Activated T-helper 2 cell treated with anti-CD3 and anti-CD28 coated beads, Interferon-gamma antibody, Interleukin-2, Interleukin-4, amounts not matched to agents 10 μg/mL and 5 μg/mL and 100 μg/mL, durations not matched to agents 14 hours and 24 hours and 36 hours (primary cell): ENCODE results near the gene MLYCD. TPM values are rescaled to one million over a fixed set of nuclear protein-coding genes. Genes with fewer than 3 reads are reported as not detected.

Source experiments
- DNase-seq: peaks from one replicate; pipeline ENCODE4 v3.0.0; 2021; ENCODE audit warnings: low spot score
- H3K27ac Mint-ChIP-seq: one replicate; pipeline ENCODE4 v1.8.0; 2021; ENCODE audit warnings: mixed read lengths
- H3K27me3 Mint-ChIP-seq: one replicate; pipeline ENCODE4 v1.8.0; 2021; ENCODE audit warnings: low read depth, mixed read lengths
- H3K36me3 Mint-ChIP-seq: one replicate; pipeline ENCODE4 v1.8.0; 2021; ENCODE audit warnings: low read depth, mixed read lengths
- H3K4me1 Mint-ChIP-seq: one replicate; pipeline ENCODE4 v1.8.0; 2021; ENCODE audit warnings: low read depth, mixed read lengths
- H3K4me3 Mint-ChIP-seq: one replicate; pipeline ENCODE4 v1.8.0; 2021; ENCODE audit warnings: low read depth, mild to moderate bottlenecking, moderate library complexity, mixed read lengths
- H3K9me3 Mint-ChIP-seq: one replicate; pipeline ENCODE4 v1.8.0; 2021; ENCODE audit warnings: mixed read lengths
- intact Hi-C: fragments of 100-400 bp; cut with micrococcal nuclease; formaldehyde crosslinking; loops from one replicate; pipeline ENCODE4 v1.15.1; 2023
- total RNA-seq: library from RNA; stranded (reverse); gene quantifications from 2 replicates; pipeline ENCODE4 v1.2.3, GENCODE V29; 2022

Gene MLYCD
- total RNA-seq, 1 donor from 2014 or later = 6.1 TPM

DNA sequence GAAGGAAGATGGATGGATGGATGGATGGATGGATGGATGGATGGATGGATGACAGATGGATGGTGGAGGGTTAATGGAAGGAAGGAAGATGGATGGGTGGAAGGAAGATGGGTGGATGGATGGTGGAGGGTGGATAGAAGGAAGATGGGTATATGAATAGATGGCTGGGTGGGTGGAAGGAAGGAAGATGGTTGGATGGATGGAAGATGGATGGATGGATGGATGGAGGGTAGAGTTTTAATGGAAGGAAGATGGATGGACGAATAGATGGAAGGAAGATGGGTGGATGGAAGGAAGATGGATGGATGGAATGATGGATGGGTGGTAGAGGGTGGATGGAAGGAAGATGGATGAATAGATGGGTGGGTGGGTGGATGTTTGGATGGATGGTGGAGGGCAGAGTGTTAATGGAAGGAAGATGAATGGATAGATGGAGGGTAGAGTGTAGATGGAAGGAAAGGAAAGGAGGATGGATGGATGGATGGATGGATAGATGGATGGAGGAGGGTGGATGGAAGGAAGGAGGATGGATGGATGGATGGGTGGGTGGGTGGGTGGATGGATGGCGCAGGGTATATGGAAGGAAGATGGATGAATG, 22.1 kb downstream of the MLYCD start:
- H3K9me3 Mint-ChIP-seq = peaks cover 2% of the 10 kb centered on the region
- H3K27me3 Mint-ChIP-seq = no peaks in the 10 kb centered on the region
- H3K4me3 Mint-ChIP-seq = no peak overlapping the region
- H3K36me3 Mint-ChIP-seq = peaks cover 40% of the 10 kb centered on the region
- intact Hi-C loops = no loop called here
- no peak overlapping the region for H3K27ac Mint-ChIP-seq
- DNase-seq = no peak
- no peaks in the 10 kb centered on the region for H3K4me1 Mint-ChIP-seq

DNA sequence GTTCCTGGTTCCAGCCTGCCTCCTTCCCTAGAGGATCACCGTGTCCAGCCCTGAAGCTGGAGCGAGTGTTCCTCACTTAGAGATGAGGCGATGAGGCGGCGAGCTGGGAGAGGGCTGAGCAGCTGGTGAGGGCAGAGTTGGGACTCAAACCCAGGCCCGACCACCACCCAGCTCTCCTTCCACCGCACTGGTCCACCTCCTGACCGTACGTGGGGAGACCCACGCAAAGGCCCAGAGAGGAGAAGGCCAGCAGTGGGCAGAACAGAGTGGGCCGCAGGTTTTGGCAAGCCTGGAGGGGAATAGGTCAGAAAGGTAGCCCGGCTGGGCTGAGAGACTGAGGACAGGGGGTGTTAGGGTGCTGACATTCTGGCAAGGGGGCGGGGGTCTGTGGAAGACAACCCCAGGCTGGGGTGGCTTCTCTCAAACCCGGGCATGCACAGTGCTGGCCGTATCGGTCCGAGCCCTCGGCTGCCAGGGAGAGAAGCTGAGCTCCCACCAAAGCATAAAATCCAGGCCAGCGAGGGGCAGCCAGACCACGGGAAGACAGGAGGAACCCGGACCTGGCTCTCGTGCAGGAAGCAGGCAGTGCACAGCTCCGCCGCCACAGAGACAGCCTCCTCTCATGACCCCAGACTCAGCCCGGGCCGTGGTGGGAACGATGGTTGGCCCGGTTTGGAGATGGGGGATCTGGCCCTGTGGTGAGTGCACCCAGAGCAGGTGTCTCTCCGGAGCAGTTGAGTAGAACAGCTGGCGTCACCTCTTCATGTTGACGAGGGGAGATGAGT, 24.9 kb downstream of the MLYCD start:
- no peaks in the 10 kb centered on the region for H3K27me3 Mint-ChIP-seq
- no peaks in the 10 kb centered on the region for H3K9me3 Mint-ChIP-seq
- intact Hi-C loops = no loop called here
- no peak overlapping the region for H3K4me3 Mint-ChIP-seq
- DNase-seq = no peak
- H3K27ac Mint-ChIP-seq = no peak overlapping the region
- peaks cover 18% of the 10 kb centered on the region for H3K36me3 Mint-ChIP-seq
- no peaks in the 10 kb centered on the region for H3K4me1 Mint-ChIP-seq

DNA sequence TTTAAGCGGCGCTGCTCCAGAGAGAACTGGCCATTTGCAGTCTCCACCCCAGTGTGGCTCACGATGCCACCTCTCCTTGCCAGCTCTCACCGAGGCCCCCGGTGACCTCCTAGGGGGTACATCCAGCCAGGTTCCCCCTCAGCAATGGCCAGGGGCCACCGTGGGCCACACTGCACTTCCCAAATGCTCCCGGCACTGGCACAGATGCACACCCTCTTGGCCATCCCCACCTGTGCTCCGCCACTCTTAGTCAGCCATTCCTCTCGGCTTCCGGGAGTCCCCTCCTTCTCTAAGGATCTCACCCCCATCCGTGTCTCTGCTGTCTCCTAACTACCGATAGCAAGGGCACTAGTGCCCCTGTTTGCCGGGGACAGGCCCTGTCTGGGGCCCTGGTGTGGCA, 25.8 kb downstream of the MLYCD start:
- H3K4me3 Mint-ChIP-seq = no peak overlapping the region
- no peaks in the 10 kb centered on the region for H3K27me3 Mint-ChIP-seq
- no peaks in the 10 kb centered on the region for H3K4me1 Mint-ChIP-seq
- H3K36me3 Mint-ChIP-seq = peaks cover 9% of the 10 kb centered on the region
- intact Hi-C loops = no loop called here
- H3K27ac Mint-ChIP-seq = no peak overlapping the region
- H3K9me3 Mint-ChIP-seq = no peaks in the 10 kb centered on the region
- DNase-seq = no peak

DNA sequence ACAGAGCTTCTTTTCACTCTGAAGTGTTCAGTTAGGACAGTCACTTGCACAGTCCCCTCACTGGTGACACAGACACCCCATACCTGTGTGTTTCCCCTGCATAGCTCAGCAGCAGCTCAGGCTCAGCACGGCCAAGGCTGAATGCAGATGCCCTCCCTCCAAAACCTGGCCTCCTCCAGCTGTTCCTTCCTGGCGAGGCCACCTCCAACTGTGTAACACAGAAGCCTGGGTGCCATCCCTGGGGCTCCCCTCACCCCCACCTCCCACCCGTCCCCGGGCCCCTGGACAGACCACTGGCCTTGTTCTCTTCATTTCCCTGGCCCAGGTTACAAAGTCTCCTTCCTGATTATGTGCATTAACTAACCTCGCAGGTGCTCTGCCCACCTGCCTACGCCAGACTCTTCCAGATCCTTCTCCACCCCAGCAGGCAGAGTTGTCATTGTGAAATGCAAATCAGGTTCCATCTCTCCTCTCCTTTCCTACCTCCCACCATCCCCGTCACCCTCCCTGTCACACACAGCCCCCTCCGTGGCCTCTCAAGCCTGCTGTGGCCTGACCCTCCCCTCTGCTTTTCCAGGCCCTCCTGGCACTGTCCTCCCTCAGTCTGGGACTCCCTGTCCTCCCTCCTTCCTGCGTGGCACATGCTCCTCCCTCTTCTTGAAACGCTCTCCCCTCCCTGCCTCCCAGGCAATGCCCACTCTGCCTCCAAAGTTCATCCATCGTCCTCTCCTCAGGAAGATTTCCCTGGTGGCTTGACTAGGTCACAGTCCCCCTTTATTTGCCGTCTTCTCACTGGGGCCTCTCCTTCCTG, 26.4 kb downstream of the MLYCD start:
- Mint-ChIP-seq H3K27ac (no peak overlapping the region), H3K36me3 (peaks cover 3% of the 10 kb centered on the region), H3K4me3 (no peak overlapping the region), H3K27me3 (no peaks in the 10 kb centered on the region), H3K9me3 (no peaks in the 10 kb centered on the region), H3K4me1 (no peaks in the 10 kb centered on the region)
- no peak for DNase-seq
- intact Hi-C loops = no loop called here

DNA sequence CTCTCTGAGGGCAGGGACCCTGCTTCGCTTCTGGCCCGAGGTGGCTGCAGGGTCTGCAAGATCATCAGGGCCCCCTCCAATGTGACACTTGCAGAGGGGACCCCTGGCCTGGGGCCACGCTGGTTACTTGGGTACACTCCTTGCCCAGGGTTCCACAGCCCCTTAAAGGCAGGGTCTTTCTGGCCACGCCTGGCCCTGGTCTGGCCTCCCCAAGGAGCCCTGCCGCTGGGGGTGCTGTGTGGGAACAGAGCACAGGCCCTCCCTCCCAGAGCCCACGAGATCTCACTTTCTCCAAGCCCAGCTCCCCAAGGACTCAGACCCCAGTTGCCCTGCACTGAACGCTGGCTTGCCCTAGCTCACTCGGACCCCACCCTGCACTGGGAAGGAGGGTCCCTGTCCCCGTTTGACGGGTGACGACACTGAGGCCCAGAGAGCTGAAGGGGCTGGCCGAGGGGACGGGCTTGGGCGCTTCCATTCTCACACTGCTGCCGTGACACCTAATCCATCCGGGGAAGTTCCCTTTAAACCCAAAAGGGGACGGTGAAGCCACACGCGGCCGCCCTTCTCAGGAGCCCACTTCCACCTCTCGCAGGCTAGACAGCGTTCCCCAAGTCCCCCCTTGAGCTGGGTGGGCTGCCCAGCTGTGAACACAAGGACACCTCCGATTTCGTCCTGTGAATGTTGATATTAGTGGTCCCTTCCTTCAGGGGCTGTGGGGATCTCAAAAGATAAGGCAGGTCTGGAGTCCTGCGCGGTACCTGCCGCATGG, 27.2 kb downstream of the MLYCD start:
- H3K27ac Mint-ChIP-seq = no peak overlapping the region
- no peaks in the 10 kb centered on the region for H3K36me3 Mint-ChIP-seq
- no peaks in the 10 kb centered on the region for H3K4me1 Mint-ChIP-seq
- no peaks in the 10 kb centered on the region for H3K9me3 Mint-ChIP-seq
- no peaks in the 10 kb centered on the region for H3K27me3 Mint-ChIP-seq
- H3K4me3 Mint-ChIP-seq = no peak overlapping the region
- DNase-seq = no peak
- intact Hi-C loops = no loop called here

DNA sequence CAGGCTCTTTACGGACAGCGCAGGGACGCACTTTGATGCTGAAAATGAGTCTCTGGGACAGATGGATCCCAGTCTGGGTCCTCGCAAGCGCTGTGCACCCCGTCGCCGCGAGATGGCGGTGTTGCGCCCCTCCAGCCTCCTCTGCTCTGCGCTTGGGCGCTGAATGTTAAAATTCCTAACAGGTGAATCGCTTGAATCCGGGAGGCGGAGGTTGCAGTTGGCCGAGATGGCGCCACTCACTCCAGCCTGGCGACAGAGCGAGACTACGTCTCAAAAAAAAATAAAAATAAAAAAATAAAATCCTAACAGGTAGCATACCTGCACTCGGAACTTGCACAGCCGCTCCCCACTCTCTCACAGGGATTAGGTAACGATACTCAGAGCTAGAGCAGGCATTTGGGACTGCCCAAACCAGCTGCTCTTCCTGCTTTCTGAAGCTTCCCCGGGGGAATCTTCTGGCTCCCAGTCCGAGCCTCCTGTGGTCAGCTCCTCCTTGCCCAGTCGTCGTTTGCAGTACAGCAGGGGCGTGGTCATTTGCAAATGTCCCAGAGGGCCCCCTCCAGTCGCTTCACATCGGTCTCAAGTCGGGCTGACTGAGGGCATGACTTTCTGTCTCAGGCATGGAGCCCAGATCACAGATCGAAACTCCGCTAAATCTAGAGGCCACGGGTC, 27.9 kb downstream of the MLYCD start:
- H3K9me3 Mint-ChIP-seq = no peaks in the 10 kb centered on the region
- no peaks in the 10 kb centered on the region for H3K27me3 Mint-ChIP-seq
- H3K36me3 Mint-ChIP-seq = no peaks in the 10 kb centered on the region
- H3K4me3 Mint-ChIP-seq = no peak overlapping the region
- intact Hi-C loops = no loop called here
- no peak overlapping the region for H3K27ac Mint-ChIP-seq
- no peaks in the 10 kb centered on the region for H3K4me1 Mint-ChIP-seq
- DNase-seq = peak; percentile 41

DNA sequence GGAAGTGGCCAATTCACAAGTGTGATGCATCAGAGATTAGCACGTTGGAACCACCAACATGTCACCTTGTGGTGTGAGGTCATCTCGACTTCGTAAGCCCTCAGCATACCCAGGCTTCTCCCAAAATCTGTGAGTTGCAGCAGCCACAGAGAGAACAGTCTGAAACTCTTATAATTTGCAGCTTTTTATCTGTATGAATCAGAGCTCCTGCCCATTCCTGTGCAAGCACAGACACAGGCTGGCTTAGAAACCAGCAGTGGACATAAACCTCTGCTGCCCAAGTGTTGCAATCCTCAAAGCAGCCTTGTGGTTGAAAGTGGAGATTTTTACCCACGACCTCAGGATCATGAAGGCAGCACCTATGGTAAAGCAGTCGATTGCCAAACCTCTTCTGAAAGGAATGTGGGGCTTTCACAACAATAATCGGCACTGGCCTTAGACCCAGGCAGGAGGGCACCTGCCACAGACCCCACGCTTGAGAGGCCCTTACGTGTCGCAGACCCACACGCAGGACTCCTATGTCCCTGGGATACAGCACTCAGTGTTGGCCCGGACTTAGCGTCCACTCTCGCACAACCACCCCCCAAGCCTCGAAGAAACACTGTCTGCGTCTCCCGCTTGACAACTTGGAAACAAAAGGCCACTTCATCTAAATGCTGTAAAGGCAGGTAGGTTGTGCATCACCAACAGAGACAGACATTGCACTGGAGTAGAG, 29.6 kb downstream of the MLYCD start:
- DNase-seq = no peak
- Mint-ChIP-seq H3K27me3 (no peaks in the 10 kb centered on the region), H3K4me3 (no peak overlapping the region), H3K9me3 (no peaks in the 10 kb centered on the region), H3K27ac (no peak overlapping the region), H3K4me1 (no peaks in the 10 kb centered on the region), H3K36me3 (no peaks in the 10 kb centered on the region)
- intact Hi-C loops = no loop called here

DNA sequence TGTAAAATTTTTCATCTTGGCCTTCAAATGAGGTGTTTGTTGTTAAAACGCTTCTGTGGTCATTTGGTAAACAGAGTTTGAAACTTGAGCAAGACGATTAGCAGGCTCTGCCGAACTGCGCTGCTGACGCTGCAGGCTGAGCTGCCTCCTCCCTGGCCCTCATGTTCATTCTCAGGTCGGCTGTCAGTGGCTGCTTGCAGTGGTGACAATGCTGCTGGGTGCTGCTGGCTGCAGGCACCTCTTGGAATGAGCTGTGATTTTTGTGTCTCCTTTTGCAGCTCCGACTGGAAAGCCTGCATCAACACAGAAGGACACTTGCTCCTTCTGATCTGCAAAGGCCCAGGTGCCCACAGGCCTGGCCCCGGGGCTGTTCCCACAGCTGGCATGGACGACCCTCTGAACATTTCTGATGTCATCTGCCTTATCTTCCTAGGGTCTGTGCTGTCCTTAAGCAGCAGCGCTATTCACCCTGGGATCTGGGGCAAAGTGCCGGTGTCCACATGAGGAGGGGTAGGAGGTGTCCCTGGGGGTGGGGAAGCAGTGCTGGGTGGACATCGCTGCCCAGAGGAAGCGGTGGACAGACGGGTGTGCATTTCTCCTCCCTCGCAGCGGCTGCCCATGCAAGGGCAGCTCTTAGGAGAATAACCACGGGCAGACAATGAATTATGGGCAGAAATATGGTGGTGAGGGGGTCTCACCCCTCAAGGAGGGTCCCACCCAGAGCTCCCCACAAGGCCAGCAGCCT, 31.1 kb downstream of the MLYCD start:
- Mint-ChIP-seq H3K27me3 (no peaks in the 10 kb centered on the region), H3K9me3 (no peaks in the 10 kb centered on the region), H3K36me3 (no peaks in the 10 kb centered on the region), H3K27ac (no peak overlapping the region), H3K4me1 (no peaks in the 10 kb centered on the region), H3K4me3 (no peak overlapping the region)
- intact Hi-C loops = no loop called here
- DNase-seq = no peak

DNA sequence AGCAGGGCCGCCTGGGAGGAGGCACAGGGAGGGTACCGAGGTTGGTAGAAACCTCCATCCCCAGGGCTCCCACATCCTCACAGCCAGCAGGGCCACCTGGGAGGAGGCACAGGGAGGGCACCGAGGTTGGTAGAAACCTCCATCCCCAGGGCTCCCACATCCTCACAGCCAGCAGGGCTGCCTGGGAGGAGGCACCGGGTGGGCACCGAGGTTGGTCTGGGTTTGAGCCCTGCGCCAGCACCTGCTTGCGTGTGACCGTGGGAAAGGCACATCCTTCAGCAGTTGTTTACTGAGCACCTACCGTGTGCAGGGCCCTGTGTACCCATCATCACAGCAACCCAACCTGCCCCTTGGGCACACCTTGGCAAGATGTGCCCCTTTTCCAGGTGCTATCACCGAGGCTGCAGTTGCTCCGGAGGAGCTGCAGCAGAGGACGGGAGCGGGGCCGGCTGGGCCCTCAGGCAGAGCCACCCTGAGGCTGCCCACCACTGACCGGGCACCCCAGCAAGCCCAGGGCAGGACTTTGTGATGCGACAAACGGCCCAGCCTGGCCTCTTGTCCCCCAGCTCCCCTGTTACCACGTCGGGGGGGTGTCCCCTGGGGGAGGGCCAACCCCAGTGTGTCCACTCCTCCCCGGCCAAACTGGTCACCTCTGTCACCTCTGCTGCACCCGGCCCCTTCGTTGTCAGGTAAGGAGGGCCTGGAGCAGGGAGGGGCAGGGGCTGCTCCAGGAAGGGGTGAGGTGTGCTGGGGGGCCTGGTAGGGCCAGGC, 32.0 kb downstream of the MLYCD start:
- Mint-ChIP-seq H3K9me3 (no peaks in the 10 kb centered on the region), H3K27ac (no peak overlapping the region), H3K4me1 (no peaks in the 10 kb centered on the region), H3K36me3 (no peaks in the 10 kb centered on the region), H3K4me3 (no peak overlapping the region), H3K27me3 (no peaks in the 10 kb centered on the region)
- no peak for DNase-seq
- intact Hi-C loops = no loop called here

DNA sequence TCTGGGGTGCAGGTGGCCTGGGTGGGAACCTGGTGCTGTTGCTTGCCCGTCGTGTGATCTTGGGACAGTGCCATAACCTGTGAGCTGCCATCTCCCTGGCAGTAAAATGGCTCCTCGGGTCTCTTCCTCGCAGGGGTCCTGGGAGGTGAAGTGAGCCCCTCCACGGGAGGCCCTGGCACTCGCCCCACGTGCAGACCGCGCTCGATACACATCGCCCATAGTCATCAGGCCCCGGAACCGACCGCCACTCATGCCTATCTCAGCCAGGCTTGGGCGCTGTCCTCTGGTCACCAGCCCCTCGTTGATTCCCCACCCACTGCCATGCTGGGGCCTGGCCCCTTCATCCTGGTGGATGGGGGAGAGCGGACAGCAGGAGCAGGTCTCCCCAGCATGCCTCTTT, 32.6 kb downstream of the MLYCD start:
- intact Hi-C loops = no loop called here
- no peak for DNase-seq
- no peaks in the 10 kb centered on the region for H3K27me3 Mint-ChIP-seq
- H3K9me3 Mint-ChIP-seq = no peaks in the 10 kb centered on the region
- no peaks in the 10 kb centered on the region for H3K36me3 Mint-ChIP-seq
- no peak overlapping the region for H3K4me3 Mint-ChIP-seq
- H3K4me1 Mint-ChIP-seq = no peaks in the 10 kb centered on the region
- no peak overlapping the region for H3K27ac Mint-ChIP-seq

DNA sequence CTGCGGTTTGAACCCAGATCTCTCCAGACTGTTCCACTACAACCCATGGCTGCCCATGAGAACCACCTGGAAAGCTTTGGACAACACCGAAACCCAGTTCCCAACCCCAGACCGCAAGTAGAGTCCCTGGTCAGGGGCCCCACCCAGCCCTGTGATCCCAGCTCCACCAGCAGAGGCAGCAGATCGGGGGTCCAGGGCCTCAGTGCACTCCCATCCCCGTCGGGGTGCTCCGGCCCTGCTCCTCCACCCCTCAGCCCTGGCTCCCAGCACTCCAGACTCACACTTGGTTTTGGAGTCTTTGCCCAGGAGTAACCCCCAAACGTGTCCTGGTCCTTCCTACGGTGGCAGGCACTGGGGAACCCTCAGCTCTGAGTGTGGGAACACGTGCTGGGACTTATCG, 33.4 kb downstream of the MLYCD start:
- Mint-ChIP-seq H3K9me3 (no peaks in the 10 kb centered on the region), H3K27ac (no peak overlapping the region), H3K4me1 (no peaks in the 10 kb centered on the region), H3K4me3 (no peak overlapping the region), H3K27me3 (no peaks in the 10 kb centered on the region), H3K36me3 (no peaks in the 10 kb centered on the region)
- no peak for DNase-seq
- intact Hi-C loops = no loop called here
